GM10248 (cell line): ENCODE data around the gene NTM.
A peak's percentile ranks its signal among the peaks of the same experiment; 100 is the strongest.

Source experiments
- CTCF ChIA-PET: fragments of 300-600 bp; sonication (Branson Sonifier 250); formaldehyde crosslinking; extraction: SDS; loops from one replicate; lab custom pipeline; 2021; ENCODE audit warnings: antibody characterized with exemption; lab: Yijun Ruan, JAX
- POLR2A ChIA-PET: fragments of 350-650 bp; sonication (Branson Sonifier 250); formaldehyde crosslinking; extraction: SDS; loops from one replicate; lab custom pipeline; 2020; ENCODE audit warnings: antibody characterized with exemption; lab: Yijun Ruan, JAX
- DNase-seq: peaks from one replicate; pipeline ENCODE4 v3.0.0; 2012; ENCODE audit errors: extremely low spot score
- TF ChIP-seq, protein P1 (sequence below): IDR thresholded peaks from 2 replicates; pipeline ENCODE4 v1.5.1; 2012; ENCODE audit warnings: mild to moderate bottlenecking, low read depth; ENCODE audit errors: extremely low read depth, missing control alignments, control extremely low read depth

NTM gene

DNA sequence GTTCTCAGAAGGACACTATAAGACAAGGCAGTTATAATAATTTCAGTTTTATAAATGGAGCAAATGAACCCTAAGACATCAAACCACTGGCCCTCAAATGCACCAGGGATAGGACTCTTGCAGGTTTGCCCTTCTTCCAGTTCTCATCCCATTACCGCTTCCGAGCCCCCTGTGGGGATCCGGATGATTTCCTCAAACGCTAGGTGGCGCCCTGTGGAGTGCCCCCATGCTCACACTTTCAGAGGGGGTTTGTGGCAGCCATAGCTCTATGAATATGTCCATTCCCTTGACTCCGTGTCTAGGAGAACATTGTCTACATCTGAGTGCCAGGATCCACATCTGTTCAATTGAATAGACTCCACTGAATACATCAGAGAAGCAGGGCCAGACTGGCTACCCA lies 816.3 kb downstream of the NTM start:
- no peak for DNase-seq
- CTCF ChIA-PET, result no interaction called here
- TF ChIP-seq, protein P1, sequence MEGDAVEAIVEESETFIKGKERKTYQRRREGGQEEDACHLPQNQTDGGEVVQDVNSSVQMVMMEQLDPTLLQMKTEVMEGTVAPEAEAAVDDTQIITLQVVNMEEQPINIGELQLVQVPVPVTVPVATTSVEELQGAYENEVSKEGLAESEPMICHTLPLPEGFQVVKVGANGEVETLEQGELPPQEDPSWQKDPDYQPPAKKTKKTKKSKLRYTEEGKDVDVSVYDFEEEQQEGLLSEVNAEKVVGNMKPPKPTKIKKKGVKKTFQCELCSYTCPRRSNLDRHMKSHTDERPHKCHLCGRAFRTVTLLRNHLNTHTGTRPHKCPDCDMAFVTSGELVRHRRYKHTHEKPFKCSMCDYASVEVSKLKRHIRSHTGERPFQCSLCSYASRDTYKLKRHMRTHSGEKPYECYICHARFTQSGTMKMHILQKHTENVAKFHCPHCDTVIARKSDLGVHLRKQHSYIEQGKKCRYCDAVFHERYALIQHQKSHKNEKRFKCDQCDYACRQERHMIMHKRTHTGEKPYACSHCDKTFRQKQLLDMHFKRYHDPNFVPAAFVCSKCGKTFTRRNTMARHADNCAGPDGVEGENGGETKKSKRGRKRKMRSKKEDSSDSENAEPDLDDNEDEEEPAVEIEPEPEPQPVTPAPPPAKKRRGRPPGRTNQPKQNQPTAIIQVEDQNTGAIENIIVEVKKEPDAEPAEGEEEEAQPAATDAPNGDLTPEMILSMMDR, result peak; percentile 34
- POLR2A ChIA-PET, result no interaction called here

- ChIA-PET CTCF (no interaction called here), POLR2A (no interaction called here)
- DNase-seq, result no peak
- TF ChIP-seq, protein P1, result no peak
These were observed 817.0 kb downstream of the NTM start for GRCh38 chr11:132187386-132187785.

GRCh38 chr11:132187814-132188213 lies 817.4 kb downstream of the NTM start:
- ChIA-PET CTCF (no interaction called here), POLR2A (no interaction called here)
- TF ChIP-seq, protein P1, result no peak
- DNase-seq, result no peak

GRCh38 chr11:132196928-132197327 lies 826.5 kb downstream of the NTM start:
- CTCF ChIA-PET, result no interaction called here
- TF ChIP-seq, protein P1, result no peak
- POLR2A ChIA-PET, result no interaction called here
- no peak for DNase-seq

DNA sequence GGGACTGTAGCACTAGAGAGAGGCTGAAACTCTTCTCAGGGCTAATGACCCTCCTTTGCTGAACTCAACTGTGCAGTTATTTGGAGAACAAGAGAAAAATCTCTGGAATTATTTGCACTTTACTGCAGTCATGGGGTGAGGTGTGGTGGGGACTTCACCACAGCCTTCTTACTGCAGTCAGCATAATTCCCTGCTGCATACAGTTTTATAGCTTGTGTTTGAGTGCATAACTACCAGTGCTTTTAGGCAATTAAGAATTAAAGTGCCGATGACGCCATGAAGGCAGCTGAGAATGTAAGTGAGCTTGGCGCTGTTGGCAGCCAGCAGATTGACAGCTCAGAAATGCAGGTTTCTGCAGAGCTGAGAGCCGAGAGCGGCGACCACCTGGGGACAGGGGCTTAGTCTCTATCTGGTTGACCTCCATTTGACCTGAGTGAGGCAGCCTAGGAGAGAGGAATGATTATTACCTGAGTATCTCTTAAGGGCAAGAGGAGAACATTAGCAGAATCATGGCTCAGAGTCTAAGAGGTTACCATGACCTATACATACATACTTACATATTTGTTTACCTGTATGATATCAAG lies 830.0 kb downstream of the NTM start:
- no peak for DNase-seq
- POLR2A ChIA-PET, result no interaction called here
- CTCF ChIA-PET, result interaction anchor here (1.5 kb wide), 1 partner anchor 9 kb away, joined by 4 read pairs; no protein-coding TSS in a partner anchor
- TF ChIP-seq, protein P1, result no peak

DNA sequence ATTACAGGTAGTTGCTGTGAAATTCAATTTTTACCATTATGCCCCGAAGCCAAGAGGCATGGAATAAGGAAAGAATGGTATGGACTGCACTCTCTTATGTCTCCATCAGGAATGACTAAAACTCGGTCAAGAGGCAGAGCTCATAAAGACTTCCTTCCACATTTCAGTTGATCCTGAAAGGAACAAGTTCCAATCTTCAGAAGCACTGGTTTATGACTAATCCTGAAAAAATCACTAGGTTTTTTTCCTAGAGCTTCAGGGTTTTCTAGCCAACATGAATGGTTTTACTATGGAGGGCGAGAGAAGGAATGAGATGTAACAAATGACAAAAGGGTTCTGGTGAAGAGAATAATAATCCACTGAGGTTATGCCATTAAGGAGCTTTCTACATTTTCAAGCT lies 832.2 kb downstream of the NTM start:
- CTCF ChIA-PET, result no interaction called here
- POLR2A ChIA-PET, result no interaction called here
- no peak for DNase-seq
- TF ChIP-seq, protein P1, result no peak

DNA sequence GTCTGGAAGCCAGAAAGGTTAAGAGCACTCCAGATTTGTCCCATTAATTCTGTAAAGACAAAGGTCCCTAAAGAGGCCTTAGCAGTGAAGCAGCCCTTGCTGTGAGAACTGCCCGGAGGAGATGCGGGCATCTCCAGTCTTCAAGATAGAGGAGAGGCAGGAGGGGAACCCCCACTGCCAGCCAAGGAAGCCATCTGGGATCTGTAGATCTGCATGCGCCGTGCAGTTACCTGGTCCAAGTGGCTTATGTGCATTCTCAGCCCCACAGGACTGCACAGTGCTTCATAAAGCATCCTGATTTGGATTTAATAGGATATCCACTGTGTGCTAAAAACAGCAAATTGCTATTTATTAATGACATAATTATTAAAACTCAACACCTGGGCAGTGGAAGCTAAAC lies 834.6 kb downstream of the NTM start:
- POLR2A ChIA-PET, result no interaction called here
- TF ChIP-seq, protein P1, result no peak
- DNase-seq, result no peak
- CTCF ChIA-PET, result no interaction called here
